HepG2 (cell line): Measurements from ENCODE around the gene SNX15. TPM values are rescaled to one million over a fixed set of nuclear protein-coding genes. Genes with fewer than 3 reads are reported as not detected.

Experiments used
- BRD4 ChIP-seq: sonication (generic); formaldehyde crosslinking; IDR thresholded peaks from 2 replicates; pipeline ENCODE4 v1.4.0; 2020; ENCODE audit warnings: missing genetic modification reagents
- DMAP1 ChIP-seq: IDR thresholded peaks from 2 replicates; pipeline ENCODE4 v1.6.1; 2016
- ELF1 ChIP-seq: sonication (generic); formaldehyde crosslinking; IDR thresholded peaks from 2 replicates; pipeline ENCODE4 v1.4.0; 2020; ENCODE audit warnings: missing genetic modification reagents
- ETV5 ChIP-seq: IDR thresholded peaks from 2 replicates; pipeline ENCODE4 v1.6.1; 2018; ENCODE audit warnings: missing biosample characterization, missing genetic modification reagents, inconsistent platforms, borderline replicate concordance
- GATAD2A ChIP-seq: IDR thresholded peaks from 2 replicates; pipeline ENCODE4 v1.6.1; 2016
- GLI4 ChIP-seq: sonication (generic); formaldehyde crosslinking; IDR thresholded peaks from 2 replicates; pipeline ENCODE4 v1.5.1; 2020; ENCODE audit warnings: missing genetic modification reagents, mild to moderate bottlenecking, moderate library complexity, borderline replicate concordance
- HHEX ChIP-seq: IDR thresholded peaks from 2 replicates; pipeline ENCODE4 v1.6.1; 2016; ENCODE audit warnings: control low read depth
- HMGA1 ChIP-seq: sonication (generic); formaldehyde crosslinking; conservative IDR thresholded peaks from 2 replicates; pipeline ENCODE4 v1.4.0; 2020; ENCODE audit warnings: missing genetic modification reagents
- HNF4A ChIP-seq: sonication (generic); formaldehyde crosslinking; IDR thresholded peaks from 2 replicates; pipeline ENCODE4 v1.4.0; 2020; ENCODE audit warnings: missing genetic modification reagents
- IKZF4 ChIP-seq: sonication (generic); formaldehyde crosslinking; IDR thresholded peaks from 2 replicates; pipeline ENCODE4 v1.5.1; 2020; ENCODE audit warnings: borderline replicate concordance, mild to moderate bottlenecking, low read depth, missing genetic modification reagents; ENCODE audit errors: not compliant biosample characterization
- KLF6 ChIP-seq: IDR thresholded peaks from 2 replicates; pipeline ENCODE4 v1.8.0; 2016; ENCODE audit warnings: missing biosample characterization, missing genetic modification reagents
- KMT2A ChIP-seq: sonication (generic); formaldehyde crosslinking; IDR thresholded peaks from 2 replicates; pipeline ENCODE4 v1.4.0; 2020; ENCODE audit warnings: missing genetic modification reagents
- LCORL ChIP-seq, 2 experiments: fragments of 450-650 bp in 1 of 2; sonication (generic) in 1 of 2; formaldehyde crosslinking in 1 of 2; IDR thresholded peaks; 2 replicates each; pipeline versions ENCODE4 v1.5.0 to v1.6.1; 2017 to 2020; ENCODE audit warnings: antibody characterized with exemption in 1 of 2, missing genetic modification reagents in 1 of 2
- MIER3 ChIP-seq: IDR thresholded peaks from 2 replicates; pipeline ENCODE4 v1.6.1; 2016; ENCODE audit warnings: missing compliant biosample characterization, borderline replicate concordance
- NFKB2 ChIP-seq: sonication (generic); formaldehyde crosslinking; IDR thresholded peaks from 2 replicates; pipeline ENCODE4 v1.4.0; 2020; ENCODE audit warnings: missing genetic modification reagents, borderline replicate concordance
- PHF8 ChIP-seq: sonication (generic); formaldehyde crosslinking; IDR thresholded peaks from 2 replicates; pipeline ENCODE4 v1.5.0; 2020; ENCODE audit warnings: missing genetic modification reagents
- POLR2A ChIP-seq, 2 experiments: IDR thresholded peaks; 2 replicates each; pipeline ENCODE4 v1.6.1; 2011; ENCODE audit warnings: low read depth in 2 of 2, low read length in 2 of 2, mild to moderate bottlenecking in 1 of 2, moderate library complexity in 1 of 2; ENCODE audit not compliant: insufficient read depth in 1 of 2
- RFXAP ChIP-seq: sonication (generic); formaldehyde crosslinking; IDR thresholded peaks from 2 replicates; pipeline ENCODE4 v1.4.0; 2020; ENCODE audit warnings: missing genetic modification reagents, borderline replicate concordance
- ZFX ChIP-seq: sonication (generic); formaldehyde crosslinking; IDR thresholded peaks from 2 replicates; pipeline ENCODE4 v1.4.0; 2020; ENCODE audit warnings: mild to moderate bottlenecking, low read depth, missing genetic modification reagents, moderate library complexity
- ZNF296 ChIP-seq: sonication (generic); formaldehyde crosslinking; conservative IDR thresholded peaks from 2 replicates; pipeline ENCODE4 v1.5.0; 2020; ENCODE audit warnings: mild to moderate bottlenecking, missing genetic modification reagents
- ZNF317 ChIP-seq: sonication (generic); formaldehyde crosslinking; IDR thresholded peaks from 2 replicates; pipeline ENCODE4 v1.5.0; 2020; ENCODE audit warnings: mild to moderate bottlenecking, missing genetic modification reagents
- ZNF432 ChIP-seq: sonication (generic); formaldehyde crosslinking; IDR thresholded peaks from 2 replicates; pipeline ENCODE4 v1.5.0; 2020; ENCODE audit warnings: missing genetic modification reagents, mild to moderate bottlenecking, borderline replicate concordance
- ZNF468 ChIP-seq: sonication (generic); formaldehyde crosslinking; IDR thresholded peaks from 2 replicates; pipeline ENCODE4 v1.8.0; 2022; ENCODE audit warnings: mild to moderate bottlenecking, moderate library complexity, missing genetic modification reagents
- polyA plus RNA-seq, 8 experiments: library from polyadenylated mRNA; depleted of rRNA in 3 of 8; stranded (reverse) in 7 of 8; unstranded in 1 of 8; fragments of >200 nt; fragmentation: Illumina TruSeq in 4 of 8; extraction: Trizol in 4 of 8; gene quantifications; 2 replicates each; pipeline versions ENCODE4 v1.2.1 to v1.2.3, GENCODE V29; 2011 to 2016; ENCODE audit warnings: low read depth in 4 of 8, missing spikeins in 1 of 8, mixed read lengths in 1 of 8; ENCODE audit not compliant: insufficient read depth in 1 of 8
- total RNA-seq, 5 experiments: library from RNA; depleted of rRNA; stranded (reverse); fragments of >200 nt; fragmentation: Illumina TruSeq; extraction: Trizol; gene quantifications; 2 replicates each; pipeline ENCODE4 v1.2.3, GENCODE V29; 2016; ENCODE audit warnings: low read depth in 1 of 5
- TF ChIP-seq, protein P1 (sequence below): sonication (generic); formaldehyde crosslinking; IDR thresholded peaks from 2 replicates; pipeline ENCODE4 v1.5.1; 2020; ENCODE audit warnings: missing genetic modification reagents, mild to moderate bottlenecking, borderline replicate concordance
- TF ChIP-seq, protein P2 (sequence below): sonication (generic); formaldehyde crosslinking; IDR thresholded peaks from 2 replicates; pipeline ENCODE4 v1.8.0; 2023; ENCODE audit warnings: mild to moderate bottlenecking, missing genetic modification reagents
- TF ChIP-seq, protein P3 (sequence below): sonication (generic); formaldehyde crosslinking; IDR thresholded peaks from 2 replicates; pipeline ENCODE4 v1.5.0; 2020; ENCODE audit warnings: missing genetic modification reagents, mild to moderate bottlenecking, borderline replicate concordance
- TF ChIP-seq, protein P4 (sequence below): sonication (generic); formaldehyde crosslinking; IDR thresholded peaks from 2 replicates; pipeline ENCODE4 v1.9.0; 2022; ENCODE audit warnings: missing genetic modification reagents, mild to moderate bottlenecking, borderline replicate concordance

Gene SNX15
- total and polyA plus RNA-seq, 2 of the 13 experiments (the other 11 are each of a cell fraction or from before 2014, with no cell fraction given): 19.1 to 22.6 TPM

DNA sequence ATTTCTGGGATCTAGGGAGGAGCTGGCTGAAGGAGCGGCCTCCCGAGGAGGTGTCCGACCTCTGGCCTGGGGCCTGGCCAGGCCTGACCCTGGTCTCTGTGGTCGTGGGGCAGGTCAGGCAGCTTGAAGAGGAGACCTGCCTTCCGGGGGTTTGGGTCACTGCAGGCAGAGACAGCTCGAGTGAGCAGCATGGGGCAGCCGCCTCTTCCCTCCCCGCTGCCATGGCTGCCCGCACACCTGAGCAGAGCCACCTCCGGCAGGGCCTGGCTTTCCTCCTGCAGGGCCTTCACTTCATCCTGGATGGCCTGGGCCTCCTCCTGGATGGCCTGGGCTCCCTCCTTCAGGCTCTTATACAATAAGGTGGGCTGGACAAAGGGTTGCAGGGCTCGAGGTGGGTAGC, 39.1 kb downstream of the SNX15 start (continued):
- TF ChIP-seq ZNF432 (CRISPR knock-in tag) (no peak), PHF8 (CRISPR knock-in tag) (peak; percentile 66), HNF4A (CRISPR knock-in tag) (0 out of 2 replicates have a peak, but pooled peaks have one; percentile 2), GLI4 (0 out of 2 replicates have a peak, but pooled peaks have one; percentile 19), RFXAP (CRISPR knock-in tag) (0 out of 2 replicates have a peak, but pooled peaks have one; percentile 28), LCORL (IDR thresholded peaks at IDR 0.05) (no peak), LCORL (CRISPR knock-in tag; IDR thresholded peaks at IDR 0.05) (peak; percentile 60), IKZF4 (CRISPR knock-in tag) (peak; percentile 67), KMT2A (CRISPR knock-in tag) (no peak), KLF6 (no peak), ZFX (CRISPR knock-in tag) (peak; percentile 61), BRD4 (CRISPR knock-in tag) (no peak), ZNF296 (CRISPR knock-in tag) (0 out of 2 replicates have a peak, but pooled peaks have one; percentile 37), ZNF317 (CRISPR knock-in tag) (no peak), HHEX (no peak), GATAD2A (CRISPR knock-in tag) (peak; percentile 19; the same call in 1 of the 2 replicates), ZNF468 (CRISPR knock-in tag) (no peak), MIER3 (no peak), NFKB2 (CRISPR knock-in tag) (0 out of 2 replicates have a peak, but pooled peaks have one; percentile 45), ELF1 (CRISPR knock-in tag) (peak; percentile 31; the same call in 1 of the 2 replicates), DMAP1 (CRISPR knock-in tag) (peak; percentile 32; the same call in 1 of the 2 replicates), HMGA1 (no peak), POLR2A (IDR thresholded peaks at IDR 0.05; ENCODE audit: insufficient read depth in 1 of 2, low read depth in 2 of 2, low read length in 2 of 2) (peak; percentile 27 to 41; a peak in 3 of 4 replicates), ETV5 (CRISPR knock-in tag) (0 out of 2 replicates have a peak, but pooled peaks have one; percentile 7)
- TF ChIP-seq, protein P1, sequence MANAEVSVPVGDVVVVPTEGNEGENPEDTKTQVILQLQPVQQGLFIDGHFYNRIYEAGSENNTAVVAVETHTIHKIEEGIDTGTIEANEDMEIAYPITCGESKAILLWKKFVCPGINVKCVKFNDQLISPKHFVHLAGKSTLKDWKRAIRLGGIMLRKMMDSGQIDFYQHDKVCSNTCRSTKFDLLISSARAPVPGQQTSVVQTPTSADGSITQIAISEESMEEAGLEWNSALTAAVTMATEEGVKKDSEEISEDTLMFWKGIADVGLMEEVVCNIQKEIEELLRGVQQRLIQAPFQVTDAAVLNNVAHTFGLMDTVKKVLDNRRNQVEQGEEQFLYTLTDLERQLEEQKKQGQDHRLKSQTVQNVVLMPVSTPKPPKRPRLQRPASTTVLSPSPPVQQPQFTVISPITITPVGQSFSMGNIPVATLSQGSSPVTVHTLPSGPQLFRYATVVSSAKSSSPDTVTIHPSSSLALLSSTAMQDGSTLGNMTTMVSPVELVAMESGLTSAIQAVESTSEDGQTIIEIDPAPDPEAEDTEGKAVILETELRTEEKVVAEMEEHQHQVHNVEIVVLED (CRISPR knock-in tag): 0 out of 2 replicates have a peak, but pooled peaks have one; percentile 16
- TF ChIP-seq, protein P2, sequence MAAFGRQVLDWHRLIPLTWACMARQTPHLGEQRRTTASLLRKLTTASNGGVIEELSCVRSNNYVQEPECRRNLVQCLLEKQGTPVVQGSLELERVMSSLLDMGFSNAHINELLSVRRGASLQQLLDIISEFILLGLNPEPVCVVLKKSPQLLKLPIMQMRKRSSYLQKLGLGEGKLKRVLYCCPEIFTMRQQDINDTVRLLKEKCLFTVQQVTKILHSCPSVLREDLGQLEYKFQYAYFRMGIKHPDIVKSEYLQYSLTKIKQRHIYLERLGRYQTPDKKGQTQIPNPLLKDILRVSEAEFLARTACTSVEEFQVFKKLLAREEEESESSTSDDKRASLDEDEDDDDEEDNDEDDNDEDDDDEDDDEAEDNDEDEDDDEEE (CRISPR knock-in tag): 0 out of 2 replicates have a peak, but pooled peaks have one; percentile 61
- TF ChIP-seq, protein P3, sequence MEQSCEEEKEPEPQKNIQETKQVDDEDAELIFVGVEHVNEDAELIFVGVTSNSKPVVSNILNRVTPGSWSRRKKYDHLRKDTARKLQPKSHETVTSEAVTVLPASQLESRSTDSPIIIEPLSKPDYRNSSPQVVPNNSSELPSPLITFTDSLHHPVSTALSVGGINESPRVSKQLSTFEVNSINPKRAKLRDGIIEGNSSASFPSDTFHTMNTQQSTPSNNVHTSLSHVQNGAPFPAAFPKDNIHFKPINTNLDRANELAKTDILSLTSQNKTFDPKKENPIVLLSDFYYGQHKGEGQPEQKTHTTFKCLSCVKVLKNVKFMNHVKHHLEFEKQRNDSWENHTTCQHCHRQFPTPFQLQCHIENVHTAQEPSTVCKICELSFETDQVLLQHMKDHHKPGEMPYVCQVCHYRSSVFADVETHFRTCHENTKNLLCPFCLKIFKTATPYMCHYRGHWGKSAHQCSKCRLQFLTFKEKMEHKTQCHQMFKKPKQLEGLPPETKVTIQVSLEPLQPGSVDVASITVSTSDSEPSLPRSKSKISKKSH: 0 out of 2 replicates have a peak, but pooled peaks have one; percentile 59
- TF ChIP-seq, protein P4, sequence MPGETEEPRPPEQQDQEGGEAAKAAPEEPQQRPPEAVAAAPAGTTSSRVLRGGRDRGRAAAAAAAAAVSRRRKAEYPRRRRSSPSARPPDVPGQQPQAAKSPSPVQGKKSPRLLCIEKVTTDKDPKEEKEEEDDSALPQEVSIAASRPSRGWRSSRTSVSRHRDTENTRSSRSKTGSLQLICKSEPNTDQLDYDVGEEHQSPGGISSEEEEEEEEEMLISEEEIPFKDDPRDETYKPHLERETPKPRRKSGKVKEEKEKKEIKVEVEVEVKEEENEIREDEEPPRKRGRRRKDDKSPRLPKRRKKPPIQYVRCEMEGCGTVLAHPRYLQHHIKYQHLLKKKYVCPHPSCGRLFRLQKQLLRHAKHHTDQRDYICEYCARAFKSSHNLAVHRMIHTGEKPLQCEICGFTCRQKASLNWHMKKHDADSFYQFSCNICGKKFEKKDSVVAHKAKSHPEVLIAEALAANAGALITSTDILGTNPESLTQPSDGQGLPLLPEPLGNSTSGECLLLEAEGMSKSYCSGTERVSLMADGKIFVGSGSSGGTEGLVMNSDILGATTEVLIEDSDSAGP (CRISPR knock-in tag): peak; percentile 49; the same call in 1 of the 2 replicates
